B cell (primary cell): ENCODE results near the gene CNGA1. TPM values are rescaled to one million over a fixed set of nuclear protein-coding genes. Genes with fewer than 3 reads are reported as not detected.

Experiments
- ATAC-seq: fragments of 200-7000 bp; cut with Tn5 transposase; one replicate; pipeline ENCODE4 v1.10.0; 2021; ENCODE audit warnings: low read depth, mild to moderate bottlenecking, moderate number of reproducible peaks, moderate library complexity
- CTCF ChIA-PET: fragments of 350-600 bp; sonication (Branson Sonifier 250); formaldehyde crosslinking; loops from one replicate; lab custom pipeline; 2021; ENCODE audit warnings: antibody characterized with exemption, inconsistent platforms; lab: Charles Lee
- POLR2A ChIA-PET: fragments of 350-600 bp; sonication (Branson Sonifier 250); formaldehyde crosslinking; loops from one replicate; lab custom pipeline; 2021; ENCODE audit warnings: antibody characterized with exemption; lab: Charles Lee
- DNase-seq: peaks from one replicate; pipeline ENCODE4 v3.0.0; 2013
- H2AFZ ChIP-seq: 2 replicates; pipeline ENCODE4 v1.6.1; 2012; ENCODE audit warnings: mild to moderate bottlenecking, low read depth, low read length; ENCODE audit not compliant: insufficient read depth, poor library complexity, severe bottlenecking
- H3K27ac ChIP-seq, 2 donors: 1 replicate in 1 of 2; 2 replicates in 1 of 2; pipeline ENCODE4 v1.5.1; 2012 to 2013; ENCODE audit warnings: low read length in 2 of 2, mild to moderate bottlenecking in 2 of 2, moderate library complexity in 1 of 2
- H3K27me3 ChIP-seq, 4 experiments: fragments of 200-600 bp in 1 of 4; sonication (generic) in 1 of 4; replicated peaks in 1 of 4; 1 replicate in 2 of 4; 2 replicates in 2 of 4; pipeline versions ENCODE4 v1.6.1 to v1.7.0; 2013 to 2016; ENCODE audit warnings: low read length in 3 of 4, mild to moderate bottlenecking in 2 of 4, mixed read lengths in 1 of 4, moderate library complexity in 1 of 4; ENCODE audit not compliant: insufficient read depth in 4 of 4, control insufficient read depth in 3 of 4; ENCODE audit errors: control extremely low read depth in 1 of 4
- H3K36me3 ChIP-seq, 2 experiments: replicated peaks in 1 of 2; 1 replicate in 1 of 2; 2 replicates in 1 of 2; pipeline versions ENCODE4 v1.6.1 to v1.7.1; 2013; ENCODE audit warnings: low read length in 1 of 2; ENCODE audit not compliant: insufficient read depth in 2 of 2, control insufficient read depth in 1 of 2; ENCODE audit errors: control extremely low read depth in 1 of 2, extremely low read depth in 1 of 2
- H3K4me1 ChIP-seq, 2 donors: fragments of 200-600 bp in 1 of 2; sonication (generic) in 1 of 2; 1 replicate in 1 of 2; 2 replicates in 1 of 2; pipeline versions ENCODE4 v1.5.1 to v1.6.1; 2013 to 2017; ENCODE audit warnings: low read length in 2 of 2; ENCODE audit not compliant: control insufficient read depth in 2 of 2, insufficient read depth in 2 of 2
- H3K4me2 ChIP-seq: replicated peaks from 2 replicates; pipeline ENCODE3; 2012; ENCODE audit warnings: mild to moderate bottlenecking, low read depth, low read length; ENCODE audit not compliant: poor library complexity, severe bottlenecking
- H3K4me3 ChIP-seq, 5 experiments: fragments of 200-600 bp in 1 of 5; sonication (generic) in 1 of 5; 1 replicate in 3 of 5; 2 replicates in 2 of 5; pipeline versions ENCODE4 v1.5.1 to v1.7.0; 2011 to 2016; ENCODE audit warnings: low read length in 4 of 5, mild to moderate bottlenecking in 4 of 5, low read depth in 2 of 5, control low read depth in 1 of 5, moderate library complexity in 1 of 5; ENCODE audit not compliant: insufficient read depth in 1 of 5; ENCODE audit errors: control extremely low read depth in 1 of 5, extremely low read depth in 1 of 5
- H3K79me2 ChIP-seq: fragments of 200-600 bp; sonication (generic); one replicate; pipeline ENCODE4 v1.6.0; 2016; ENCODE audit warnings: low read length; ENCODE audit not compliant: control insufficient read depth, insufficient read depth
- H3K9ac ChIP-seq: fragments of 200-600 bp; sonication (generic); 2 replicates; pipeline ENCODE4 v1.6.1; 2017; ENCODE audit warnings: mild to moderate bottlenecking, low read length, moderate library complexity
- H3K9me3 ChIP-seq, 3 donors: one replicate each; pipeline versions ENCODE4 v1.6.1 to v1.7.1; 2013; ENCODE audit warnings: low read length in 2 of 3; ENCODE audit not compliant: control insufficient read depth in 2 of 3, insufficient read depth in 1 of 3; ENCODE audit errors: control extremely low read depth in 1 of 3
- H4K20me1 ChIP-seq: 2 replicates; pipeline ENCODE4 v1.6.0; 2012; ENCODE audit warnings: mild to moderate bottlenecking, low read length; ENCODE audit not compliant: insufficient read depth, control insufficient read depth, poor library complexity, severe bottlenecking
- H3K27ac Mint-ChIP-seq: one replicate; pipeline ENCODE4 v1.8.0; 2021; ENCODE audit warnings: mixed read lengths
- H3K27me3 Mint-ChIP-seq: one replicate; pipeline ENCODE4 v1.8.0; 2021; ENCODE audit warnings: mixed read lengths
- H3K4me1 Mint-ChIP-seq: one replicate; pipeline ENCODE4 v1.8.0; 2021; ENCODE audit warnings: mixed read lengths
- H3K4me3 Mint-ChIP-seq: one replicate; pipeline ENCODE4 v1.8.0; 2021; ENCODE audit warnings: mixed read lengths
- H3K9me3 Mint-ChIP-seq: one replicate; pipeline ENCODE4 v1.8.0; 2022; ENCODE audit warnings: mixed read lengths; ENCODE audit not compliant: insufficient read depth
- CTCF ChIP-seq: fragments of 200-600 bp; IDR thresholded peaks from one replicate; pipeline ENCODE4 v1.8.0; 2022; ENCODE audit warnings: antibody characterized with exemption, mild to moderate bottlenecking
- EZH2 ChIP-seq: IDR thresholded peaks from 2 replicates; pipeline ENCODE4 v1.6.1; 2012; ENCODE audit warnings: borderline replicate concordance, low read depth, mild to moderate bottlenecking, moderate library complexity, low read length; ENCODE audit not compliant: insufficient read depth, poor library complexity, severe bottlenecking
- WGBS: methylation state at CpG from one replicate; pipeline ENCODE4 v1.1.5; 2013; ENCODE audit warnings: missing lambda C conversion rate; ENCODE audit not compliant: insufficient coverage; 5-methylcytosine and 5-hydroxymethylcytosine counted together
- intact Hi-C: fragments of 100-400 bp; cut with micrococcal nuclease; formaldehyde crosslinking; loops from one replicate; pipeline ENCODE4 v1.10.0; 2022
- polyA plus RNA-seq: library from polyadenylated mRNA; depleted of rRNA; stranded (reverse); fragments of >200 nt; gene quantifications from 2 replicates; pipeline ENCODE4 v1.2.3, GENCODE V29; 2012
- total RNA-seq, 2 donors: library from RNA; stranded (reverse); fragments of 120-200 nt in 1 of 2; gene quantifications; 1 replicate in 1 of 2; 2 replicates in 1 of 2; pipeline versions ENCODE4 v1.2.3 to v1.2.4, GENCODE V29; 2013 to 2022

The CNGA1 gene
- total and polyA plus RNA-seq, 2 donors (not counting 1 experiment from before 2014, with no cell fraction given): not detected

- Mint-ChIP-seq H3K4me3 (no peak overlapping the region), H3K27ac (no peak overlapping the region), H3K9me3 (no peaks in the 10 kb centered on the region), H3K4me1 (peaks cover 8% of the 10 kb centered on the region), H3K27me3 (peaks cover 40% of the 10 kb centered on the region)
- Histone ChIP-seq H3K79me2 (no peaks in the 10 kb centered on the region), H3K4me1 (no peaks in the 10 kb centered on the region), H3K4me3 (no peak overlapping the region), H3K9me3 (no peaks in the 10 kb centered on the region), H3K27ac (no peak overlapping the region), H3K4me2 (no peak overlapping the region), H4K20me1 (no peaks in the 10 kb centered on the region), H3K9ac (no peak overlapping the region), H3K36me3 (no peaks in the 10 kb centered on the region), H3K27me3 (peaks cover 0 to 21% (median 8%) of the 10 kb centered on the region in 4 experiments), H2AFZ (no peak overlapping the region)
- no peak for DNase-seq
- ChIA-PET CTCF (interaction anchor here (1.6 kb wide), 1 partner anchor 8 kb away, joined by 3 read pairs; the partner anchor contains the start of genes CNGA1 and NIPAL1), POLR2A (no interaction called here)
- intact Hi-C loops: no loop called here
- 100% methylated on average over 1 of the region's 2 CpGs for WGBS
- TF ChIP-seq CTCF (no peak), EZH2 (no peak)
- no peak for ATAC-seq
Measured at GRCh38 chr4:48025005-48025404, 8.5 kb upstream of the CNGA1 start.

GRCh38 chr4:48024522-48024921 lies 8.0 kb upstream of the CNGA1 start:
- Mint-ChIP-seq H3K27me3 (peaks cover 40% of the 10 kb centered on the region), H3K27ac (no peak overlapping the region), H3K4me3 (no peak overlapping the region), H3K9me3 (no peaks in the 10 kb centered on the region), H3K4me1 (peaks cover 8% of the 10 kb centered on the region)
- Histone ChIP-seq H3K79me2 (no peaks in the 10 kb centered on the region), H3K36me3 (no peaks in the 10 kb centered on the region), H4K20me1 (no peaks in the 10 kb centered on the region), H2AFZ (no peak overlapping the region), H3K27me3 (peaks cover 0 to 21% (median 8%) of the 10 kb centered on the region in 4 experiments), H3K27ac (no peak overlapping the region), H3K4me1 (no peaks in the 10 kb centered on the region), H3K9ac (no peak overlapping the region), H3K4me3 (no peak overlapping the region), H3K4me2 (no peak overlapping the region), H3K9me3 (no peaks in the 10 kb centered on the region)
- intact Hi-C loops: no loop called here
- DNase-seq: no peak
- TF ChIP-seq CTCF (no peak), EZH2 (no peak)
- CTCF ChIA-PET: interaction anchor here (1.6 kb wide), 1 partner anchor 8 kb away, joined by 3 read pairs; the partner anchor contains the start of genes CNGA1 and NIPAL1
- 92% methylated on average over 2 of the region's 4 CpGs for WGBS
- no peak for ATAC-seq
- POLR2A ChIA-PET: no interaction called here
